Measurements from ENCODE around the gene WDR1.

Gene WDR1

DNA sequence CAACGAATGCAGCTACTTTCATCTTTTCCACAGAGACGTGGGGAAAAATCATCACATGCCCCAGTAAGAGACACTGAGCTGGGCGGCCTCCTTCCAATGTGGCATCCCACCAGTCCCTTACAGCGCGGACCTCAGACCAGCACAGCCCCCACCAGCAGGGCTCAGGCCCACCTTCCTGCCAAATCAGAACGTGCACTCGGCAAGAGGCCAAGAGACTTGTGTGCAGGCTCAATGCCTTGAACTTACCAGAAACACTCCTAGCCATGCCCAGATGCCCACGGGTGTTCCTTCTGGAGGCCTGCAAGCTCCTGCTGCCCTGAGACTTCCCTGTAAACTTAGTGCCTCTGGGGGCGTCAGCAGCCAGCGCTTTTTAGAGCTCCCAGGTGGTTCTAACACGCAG, 31.2 kb downstream of the WDR1 start:
- no peak for ATAC-seq
- TF ChIP-seq OSR1 (CRISPR knock-in tag; IDR thresholded peaks at IDR 0.05) (no peak), ISL1 (CRISPR knock-in tag; IDR thresholded peaks at IDR 0.05) (no peak), TOX (CRISPR knock-in tag; IDR thresholded peaks at IDR 0.05; ENCODE audit: borderline replicate concordance) (no peak)
- TF ChIP-seq, protein P1, sequence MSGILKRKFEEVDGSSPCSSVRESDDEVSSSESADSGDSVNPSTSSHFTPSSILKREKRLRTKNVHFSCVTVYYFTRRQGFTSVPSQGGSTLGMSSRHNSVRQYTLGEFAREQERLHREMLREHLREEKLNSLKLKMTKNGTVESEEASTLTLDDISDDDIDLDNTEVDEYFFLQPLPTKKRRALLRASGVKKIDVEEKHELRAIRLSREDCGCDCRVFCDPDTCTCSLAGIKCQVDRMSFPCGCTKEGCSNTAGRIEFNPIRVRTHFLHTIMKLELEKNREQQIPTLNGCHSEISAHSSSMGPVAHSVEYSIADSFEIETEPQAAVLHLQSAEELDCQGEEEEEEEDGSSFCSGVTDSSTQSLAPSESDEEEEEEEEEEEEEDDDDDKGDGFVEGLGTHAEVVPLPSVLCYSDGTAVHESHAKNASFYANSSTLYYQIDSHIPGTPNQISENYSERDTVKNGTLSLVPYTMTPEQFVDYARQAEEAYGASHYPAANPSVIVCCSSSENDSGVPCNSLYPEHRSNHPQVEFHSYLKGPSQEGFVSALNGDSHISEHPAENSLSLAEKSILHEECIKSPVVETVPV (CRISPR knock-in tag; IDR thresholded peaks at IDR 0.05) = no peak

- no peak for ATAC-seq
- TF ChIP-seq, protein P1 (CRISPR knock-in tag; IDR thresholded peaks at IDR 0.05) = no peak
- TF ChIP-seq RARB (CRISPR knock-in tag; IDR thresholded peaks at IDR 0.05) (no peak), OSR1 (CRISPR knock-in tag; IDR thresholded peaks at IDR 0.05) (no peak), TOX (CRISPR knock-in tag; IDR thresholded peaks at IDR 0.05; ENCODE audit: borderline replicate concordance) (no peak), ZNF565 (CRISPR knock-in tag; conservative IDR thresholded peaks at IDR 0.05; ENCODE audit: low read depth) (no peak), ESRRG (CRISPR knock-in tag; IDR thresholded peaks at IDR 0.05) (no peak), GLIS3 (CRISPR knock-in tag; IDR thresholded peaks at IDR 0.05) (no peak)
- TF ChIP-seq, protein P2, sequence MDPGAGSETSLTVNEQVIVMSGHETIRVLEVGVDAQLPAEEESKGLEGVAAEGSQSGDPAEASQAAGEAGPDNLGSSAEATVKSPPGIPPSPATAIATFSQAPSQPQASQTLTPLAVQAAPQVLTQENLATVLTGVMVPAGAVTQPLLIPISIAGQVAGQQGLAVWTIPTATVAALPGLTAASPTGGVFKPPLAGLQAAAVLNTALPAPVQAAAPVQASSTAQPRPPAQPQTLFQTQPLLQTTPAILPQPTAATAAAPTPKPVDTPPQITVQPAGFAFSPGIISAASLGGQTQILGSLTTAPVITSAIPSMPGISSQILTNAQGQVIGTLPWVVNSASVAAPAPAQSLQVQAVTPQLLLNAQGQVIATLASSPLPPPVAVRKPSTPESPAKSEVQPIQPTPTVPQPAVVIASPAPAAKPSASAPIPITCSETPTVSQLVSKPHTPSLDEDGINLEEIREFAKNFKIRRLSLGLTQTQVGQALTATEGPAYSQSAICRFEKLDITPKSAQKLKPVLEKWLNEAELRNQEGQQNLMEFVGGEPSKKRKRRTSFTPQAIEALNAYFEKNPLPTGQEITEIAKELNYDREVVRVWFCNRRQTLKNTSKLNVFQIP (CRISPR knock-in tag; IDR thresholded peaks at IDR 0.05; ENCODE audit: borderline replicate concordance, low read depth) = no peak
These were observed 31.8 kb downstream of the WDR1 start for GRCh38 chr4:10084651-10085358.

DNA sequence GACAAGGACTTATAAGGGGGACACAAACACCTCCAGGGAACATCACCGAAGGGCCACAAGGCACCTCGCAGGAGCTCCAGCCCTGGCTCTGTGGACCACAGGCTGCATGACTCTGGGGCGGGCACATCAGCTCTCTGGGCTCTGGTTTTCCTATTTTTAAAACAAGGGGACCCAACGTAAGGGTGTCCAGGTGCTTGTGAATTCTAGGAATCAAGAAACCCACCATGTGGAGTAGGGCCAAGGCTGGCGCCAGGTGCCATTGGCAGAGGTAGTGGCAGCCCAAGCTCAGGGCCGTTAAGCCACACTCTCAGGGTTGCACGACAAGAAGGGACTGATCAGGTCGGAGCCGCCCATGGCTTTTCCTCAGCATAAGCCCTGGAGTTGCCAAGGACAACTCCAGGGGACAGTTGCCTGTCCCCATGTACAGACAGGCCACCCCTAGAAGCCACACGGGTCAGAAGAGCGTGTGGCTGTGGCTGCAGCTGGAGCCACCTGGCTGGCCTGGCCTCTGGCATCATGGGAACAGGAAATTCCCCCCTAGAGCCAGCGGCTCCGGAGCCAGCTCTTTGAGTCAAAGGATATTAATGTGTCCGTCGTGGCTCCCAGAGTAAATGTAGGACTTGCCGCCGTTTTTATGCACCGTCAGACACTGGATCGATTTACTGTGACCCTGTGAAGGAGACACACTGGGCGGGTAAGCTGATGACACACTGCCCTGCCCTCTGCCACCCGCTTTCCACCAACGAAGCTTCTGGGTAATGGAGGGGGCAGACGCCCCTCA, 32.5 kb downstream of the WDR1 start:
- no peak for ATAC-seq
- TF ChIP-seq ZNF565 (CRISPR knock-in tag; conservative IDR thresholded peaks at IDR 0.05; ENCODE audit: low read depth) (no peak), OSR1 (CRISPR knock-in tag; IDR thresholded peaks at IDR 0.05) (no peak), TCF4 (CRISPR knock-in tag; IDR thresholded peaks at IDR 0.05; ENCODE audit: borderline replicate concordance) (no peak), GLIS3 (CRISPR knock-in tag; IDR thresholded peaks at IDR 0.05) (no peak)
- TF ChIP-seq, protein P3, sequence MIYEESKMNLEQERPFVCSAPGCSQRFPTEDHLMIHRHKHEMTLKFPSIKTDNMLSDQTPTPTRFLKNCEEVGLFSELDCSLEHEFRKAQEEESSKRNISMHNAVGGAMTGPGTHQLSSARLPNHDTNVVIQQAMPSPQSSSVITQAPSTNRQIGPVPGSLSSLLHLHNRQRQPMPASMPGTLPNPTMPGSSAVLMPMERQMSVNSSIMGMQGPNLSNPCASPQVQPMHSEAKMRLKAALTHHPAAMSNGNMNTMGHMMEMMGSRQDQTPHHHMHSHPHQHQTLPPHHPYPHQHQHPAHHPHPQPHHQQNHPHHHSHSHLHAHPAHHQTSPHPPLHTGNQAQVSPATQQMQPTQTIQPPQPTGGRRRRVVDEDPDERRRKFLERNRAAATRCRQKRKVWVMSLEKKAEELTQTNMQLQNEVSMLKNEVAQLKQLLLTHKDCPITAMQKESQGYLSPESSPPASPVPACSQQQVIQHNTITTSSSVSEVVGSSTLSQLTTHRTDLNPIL (CRISPR knock-in tag; IDR thresholded peaks at IDR 0.05; ENCODE audit: low read depth) = no peak
- TF ChIP-seq, protein P1 (CRISPR knock-in tag; IDR thresholded peaks at IDR 0.05) = no peak

DNA sequence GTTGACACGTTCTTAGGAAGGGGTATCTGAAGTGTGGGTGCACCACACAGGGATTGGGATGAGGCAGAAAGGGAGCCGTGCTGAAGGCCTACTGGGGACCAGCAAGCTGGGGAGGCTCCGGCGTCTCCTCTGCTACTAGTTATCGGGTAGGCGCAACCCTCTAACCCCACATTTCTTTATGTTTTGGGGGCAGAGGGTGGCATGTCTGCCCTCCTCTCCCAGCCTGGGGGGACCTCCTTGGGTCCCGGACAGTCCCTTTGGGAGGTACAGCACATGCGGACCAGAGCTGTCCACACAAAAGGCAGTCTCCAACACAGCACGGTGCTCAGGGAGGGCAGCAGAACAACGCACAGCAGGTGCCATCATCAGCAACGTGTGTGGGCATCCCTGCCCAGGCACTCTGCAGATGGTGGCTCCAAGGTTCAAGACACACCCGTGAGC, 33.2 kb downstream of the WDR1 start:
- no peak for ATAC-seq
- TF ChIP-seq ZNF565 (CRISPR knock-in tag; conservative IDR thresholded peaks at IDR 0.05; ENCODE audit: low read depth) (no peak), TOX (CRISPR knock-in tag; IDR thresholded peaks at IDR 0.05; ENCODE audit: borderline replicate concordance) (no peak), CSDC2 (CRISPR knock-in tag; IDR thresholded peaks at IDR 0.05) (no peak), SNAI2 (CRISPR knock-in tag; IDR thresholded peaks at IDR 0.05) (no peak), ZNF70 (CRISPR knock-in tag; IDR thresholded peaks at IDR 0.05) (no peak), OSR1 (CRISPR knock-in tag; IDR thresholded peaks at IDR 0.05) (no peak), ZNF8 (CRISPR knock-in tag; IDR thresholded peaks at IDR 0.05) (no peak), TCF4 (CRISPR knock-in tag; IDR thresholded peaks at IDR 0.05; ENCODE audit: borderline replicate concordance) (no peak), ZFP30 (CRISPR knock-in tag; IDR thresholded peaks at IDR 0.05) (no peak), ARNTL (CRISPR knock-in tag; IDR thresholded peaks at IDR 0.05; ENCODE audit: borderline replicate concordance, low read depth) (no peak), ESRRG (CRISPR knock-in tag; IDR thresholded peaks at IDR 0.05) (no peak), PPARA (CRISPR knock-in tag; IDR thresholded peaks at IDR 0.05; ENCODE audit: borderline replicate concordance) (no peak), RARB (CRISPR knock-in tag; IDR thresholded peaks at IDR 0.05) (no peak)
- TF ChIP-seq, protein P1 (CRISPR knock-in tag; IDR thresholded peaks at IDR 0.05) = no peak
- TF ChIP-seq, protein P3 (CRISPR knock-in tag; IDR thresholded peaks at IDR 0.05; ENCODE audit: low read depth) = no peak
- TF ChIP-seq, protein P2 (CRISPR knock-in tag; IDR thresholded peaks at IDR 0.05; ENCODE audit: borderline replicate concordance, low read depth) = no peak
